H1 (cell line): ENCODE measurements around the gene PPFIA4. TPM values are rescaled to one million over a fixed set of nuclear protein-coding genes. Genes with fewer than 3 reads are reported as not detected.

Source experiments
- CTCF ChIA-PET: fragments of 300-600 bp; sonication (Branson Sonifier 250); formaldehyde crosslinking; loops from one replicate; lab custom pipeline; 2021; ENCODE audit not compliant: partially characterized antibody; lab: Charles Lee
- POLR2A ChIA-PET: fragments of 300-600 bp; sonication (Branson Sonifier 250); formaldehyde crosslinking; loops from one replicate; lab custom pipeline; 2021; ENCODE audit warnings: inconsistent platforms; ENCODE audit not compliant: partially characterized antibody; lab: Charles Lee
- DNase-seq, 2 experiments: peaks; one replicate each; pipeline versions ENCODE4 v3.0.0 to v3.0.0-alpha.2; 2010 to 2022; ENCODE audit warnings: low spot score in 2 of 2, low read depth in 1 of 2, mixed read lengths in 1 of 2
- FAIRE-seq: peaks from 2 replicates; lab custom pipeline; 2011; peaks lifted over from hg19 to GRCh38; lab: Jason Lieb, UNC
- H2AFZ ChIP-seq: 2 replicates; pipeline ENCODE4 v1.8.1; 2012; ENCODE audit warnings: low read length, inconsistent platforms
- H2AK5ac ChIP-seq: 2 replicates; pipeline ENCODE4 v1.6.1; 2013; ENCODE audit warnings: low read depth, low read length
- H2BK120ac ChIP-seq: replicated peaks from 2 replicates; pipeline ENCODE3; 2013; ENCODE audit warnings: low read depth, low read length, inconsistent platforms
- H2BK12ac ChIP-seq: 2 replicates; pipeline ENCODE4 v1.6.1; 2013; ENCODE audit warnings: low read depth, low read length
- H2BK15ac ChIP-seq: 2 replicates; pipeline ENCODE4 v1.6.1; 2013; ENCODE audit warnings: low read length
- H2BK20ac ChIP-seq: 2 replicates; pipeline ENCODE4 v1.6.1; 2013; ENCODE audit warnings: low read length
- H2BK5ac ChIP-seq: 2 replicates; pipeline ENCODE4 v1.6.1; 2013; ENCODE audit warnings: low read depth, low read length
- H3K14ac ChIP-seq: 2 replicates; pipeline ENCODE4 v1.6.1; 2013; ENCODE audit warnings: inconsistent platforms; ENCODE audit not compliant: insufficient read length
- H3K18ac ChIP-seq: 2 replicates; pipeline ENCODE4 v1.6.1; 2013; ENCODE audit warnings: low read length; ENCODE audit errors: extremely low read depth
- H3K23ac ChIP-seq: 2 replicates; pipeline ENCODE4 v1.6.1; 2013; ENCODE audit warnings: inconsistent platforms; ENCODE audit not compliant: insufficient read length
- H3K23me2 ChIP-seq: 2 replicates; pipeline ENCODE4 v1.6.1; 2013; ENCODE audit warnings: low read depth, low read length
- H3K27ac ChIP-seq: 2 replicates; pipeline ENCODE4 v1.6.1; 2011; ENCODE audit warnings: low read depth, low read length, inconsistent platforms
- H3K27me3 ChIP-seq, 4 experiments: replicated peaks in 1 of 4; 1 replicate in 1 of 4; 2 replicates in 3 of 4; pipeline versions ENCODE4 v1.6.1 to v1.8.1; 2011 to 2013; ENCODE audit warnings: low read length in 3 of 4, mild to moderate bottlenecking in 3 of 4, inconsistent platforms in 2 of 4, mixed read lengths in 2 of 4, moderate library complexity in 1 of 4; ENCODE audit not compliant: control insufficient read depth in 3 of 4, insufficient read depth in 3 of 4; ENCODE audit errors: extremely low read depth in 1 of 4
- H3K36me3 ChIP-seq, 4 experiments: 2 replicates each; pipeline versions ENCODE4 v1.6.1 to v1.8.1; 2011 to 2013; ENCODE audit warnings: mild to moderate bottlenecking in 4 of 4, low read length in 3 of 4, moderate library complexity in 2 of 4, control low read depth in 1 of 4, inconsistent platforms in 1 of 4; ENCODE audit not compliant: insufficient read depth in 4 of 4, control insufficient read depth in 2 of 4
- H3K4ac ChIP-seq: replicated peaks from 2 replicates; pipeline ENCODE3; 2013; ENCODE audit warnings: low read length, low read depth, mixed read lengths, inconsistent platforms; ENCODE audit not compliant: insufficient read length
- H3K4me1 ChIP-seq, 4 experiments: replicated peaks in 1 of 4; 1 replicate in 1 of 4; 2 replicates in 3 of 4; pipeline versions ENCODE4 v1.6.1 to v1.8.1; 2011 to 2013; ENCODE audit warnings: low read length in 3 of 4, inconsistent platforms in 2 of 4, mixed read lengths in 1 of 4; ENCODE audit not compliant: insufficient read depth in 4 of 4, control insufficient read depth in 3 of 4
- H3K4me2 ChIP-seq, 2 experiments: 2 replicates each; pipeline versions ENCODE4 v1.6.1 to v1.8.1; 2011 to 2013; ENCODE audit warnings: low read depth in 2 of 2, low read length in 2 of 2, control low read depth in 1 of 2, inconsistent platforms in 1 of 2, mild to moderate bottlenecking in 1 of 2; ENCODE audit not compliant: insufficient read depth in 1 of 2
- H3K4me3 ChIP-seq, 4 experiments: fragments of 200-600, 300-600 bp in 1 of 4; sonication (generic), shearing (Covaris generic), sonication (Bioruptor Twin) in 1 of 4; 2 replicates each; pipeline versions ENCODE4 v1.5.1 to v1.8.1; 2011 to 2016; ENCODE audit warnings: low read length in 4 of 4, low read depth in 3 of 4, control low read depth in 2 of 4, inconsistent platforms in 2 of 4, mild to moderate bottlenecking in 2 of 4, mixed read lengths in 1 of 4, moderate library complexity in 1 of 4; ENCODE audit not compliant: insufficient read depth in 2 of 4; ENCODE audit errors: extremely low read depth in 1 of 4
- H3K56ac ChIP-seq: replicated peaks from 2 replicates; pipeline ENCODE3; 2013; ENCODE audit warnings: low read depth, mild to moderate bottlenecking, mixed read lengths, low read length, inconsistent platforms; ENCODE audit not compliant: insufficient read length
- H3K79me1 ChIP-seq: 2 replicates; pipeline ENCODE4 v1.6.1; 2013; ENCODE audit warnings: low read depth, low read length, control low read depth
- H3K79me2 ChIP-seq, 2 experiments: 2 replicates each; pipeline versions ENCODE4 v1.6.1 to v1.8.1; 2012 to 2013; ENCODE audit warnings: low read length in 2 of 2, mild to moderate bottlenecking in 2 of 2, inconsistent platforms in 1 of 2; ENCODE audit not compliant: insufficient read depth in 2 of 2, control insufficient read depth in 1 of 2
- H3K9ac ChIP-seq, 4 experiments: replicated peaks in 1 of 4; 1 replicate in 1 of 4; 2 replicates in 3 of 4; pipeline versions ENCODE4 v1.6.1 to v1.8.1; 2011 to 2013; ENCODE audit warnings: low read depth in 3 of 4, low read length in 3 of 4, control low read depth in 2 of 4, mild to moderate bottlenecking in 2 of 4, moderate library complexity in 2 of 4, inconsistent platforms in 1 of 4; ENCODE audit errors: extremely low read depth in 1 of 4
- H3K9me3 ChIP-seq, 2 experiments: 2 replicates each; pipeline versions ENCODE4 v1.6.1 to v1.8.1; 2012 to 2013; ENCODE audit warnings: mild to moderate bottlenecking in 2 of 2, moderate library complexity in 2 of 2, control low read depth in 1 of 2, inconsistent platforms in 1 of 2, low read depth in 1 of 2, low read length in 1 of 2, mixed read lengths in 1 of 2; ENCODE audit not compliant: insufficient read depth in 2 of 2
- H4K20me1 ChIP-seq, 2 experiments: replicated peaks in 1 of 2; 2 replicates each; pipeline versions ENCODE3 to v1.8.1; 2011 to 2013; ENCODE audit warnings: inconsistent platforms in 2 of 2, low read length in 2 of 2, mild to moderate bottlenecking in 1 of 2; ENCODE audit not compliant: insufficient read depth in 2 of 2, control insufficient read depth in 1 of 2
- H4K5ac ChIP-seq: 2 replicates; pipeline ENCODE4 v1.6.1; 2013; ENCODE audit warnings: low read length, low read depth, mixed read lengths, inconsistent platforms; ENCODE audit not compliant: insufficient read length
- H4K8ac ChIP-seq: 2 replicates; pipeline ENCODE4 v1.8.0; 2013; ENCODE audit warnings: mild to moderate bottlenecking, moderate library complexity, low read length, inconsistent platforms; ENCODE audit not compliant: insufficient read depth; ENCODE audit errors: extremely low read depth
- H4K91ac ChIP-seq: replicated peaks from 2 replicates; pipeline ENCODE3; 2013; ENCODE audit warnings: low read length, mixed read lengths, inconsistent platforms; ENCODE audit not compliant: insufficient read length
- ATF3 ChIP-seq: IDR thresholded peaks from 2 replicates; pipeline ENCODE4 v1.6.1; 2011; ENCODE audit warnings: low read depth, mild to moderate bottlenecking, low read length; ENCODE audit not compliant: insufficient read depth
- CEBPB ChIP-seq: IDR thresholded peaks from 2 replicates; pipeline ENCODE4 v1.6.1; 2012; ENCODE audit warnings: low read depth, low read length
- MAFK ChIP-seq: IDR thresholded peaks from 2 replicates; pipeline ENCODE4 v1.6.1; 2012; ENCODE audit warnings: low read depth, mild to moderate bottlenecking, improper control_type of control experiment, low read length
- NANOG ChIP-seq: IDR thresholded peaks from 2 replicates; pipeline ENCODE4 v1.6.1; 2011; ENCODE audit warnings: low read length, low read depth, mild to moderate bottlenecking, inconsistent platforms; ENCODE audit not compliant: insufficient read depth, poor library complexity, severe bottlenecking
- SP4 ChIP-seq: IDR thresholded peaks from 2 replicates; pipeline ENCODE4 v1.6.1; 2012; ENCODE audit warnings: low read length, inconsistent platforms
- SUZ12 ChIP-seq: fragments of 200-600 bp; sonication (generic); IDR thresholded peaks from 2 replicates; pipeline ENCODE4 v1.6.1; 2012; ENCODE audit warnings: mild to moderate bottlenecking, inconsistent platforms, low read length, moderate library complexity, mixed read lengths
- TCF12 ChIP-seq: IDR thresholded peaks from 2 replicates; pipeline ENCODE4 v1.6.1; 2011; ENCODE audit warnings: low read depth, mild to moderate bottlenecking, low read length
- WGBS, 2 experiments: shearing (Covaris generic) in 1 of 2; methylation state at CpG; one replicate each; pipeline versions ENCODE4 v1.1.6 to v1.1.7; 2013 to 2015; ENCODE audit warnings: low lambda C conversion rate in 2 of 2, mixed read lengths in 2 of 2, inconsistent platforms in 1 of 2, low coverage in 1 of 2, missing lambda C conversion rate in 1 of 2; ENCODE audit not compliant: insufficient replicate concordance in 2 of 2, insufficient coverage in 1 of 2, insufficient read length in 1 of 2; ENCODE audit errors: extremely low coverage in 1 of 2, missing lambda C conversion rate in 1 of 2; 5-methylcytosine and 5-hydroxymethylcytosine counted together
- polyA plus RNA-seq, 7 experiments: library from polyadenylated mRNA; depleted of rRNA in 3 of 7; stranded (reverse) in 5 of 7; unstranded in 2 of 7; fragments of >200 nt in 5 of 7; fragments of 200-250 nt in 2 of 7; gene quantifications; 1 replicate in 5 of 7; 2 replicates in 1 of 7; 4 replicates in 1 of 7; pipeline versions ENCODE4 v1.2.1 to v1.2.3, GENCODE V29; 2011 to 2013; ENCODE audit warnings: missing spikeins in 2 of 7, mixed read lengths in 2 of 7
- total RNA-seq: library from RNA; stranded (reverse); fragmentation: NEBNext Ultra II Directional; extraction: Animal tissue kit (Norgen Biotek cat#: 25700); gene quantifications from 2 replicates; pipeline ENCODE4 v1.2.1, GENCODE V29; 2021

PPFIA4 gene
- total and polyA plus RNA-seq, 2 of the 8 experiments (the other 6 are each of a cell fraction or from before 2014, with no cell fraction given), result 9.0 to 9.9 TPM

GRCh38 chr1:203072002-203072602, 45.8 kb downstream of the PPFIA4 start:
- H2BK5ac ChIP-seq, result no peak overlapping the region
- TF ChIP-seq SP4 (no peak), NANOG (no peak), TCF12 (no peak), SUZ12 (no peak), ATF3 (no peak), MAFK (no peak), CEBPB (no peak)
- no peaks in the 10 kb centered on the region; the same call in 1 of the 2 replicates for H3K79me1 ChIP-seq
- ChIA-PET CTCF (interaction anchor here (0.6 to 49.7 kb wide), 7 partner anchors 12 to 197 kb away, joined by 3 to 1089 read pairs (median 3); partner anchors contain the start of genes ADORA1, MYOG and PPFIA4), POLR2A (interaction anchor here (0.8 to 1.2 kb wide), 4 partner anchors 10 to 29 kb away, joined by 3 read pairs; no protein-coding TSS in a partner anchor)
- no peak overlapping the region for H4K5ac ChIP-seq
- no peak overlapping the region for H3K14ac ChIP-seq
- H2AK5ac ChIP-seq, result no peak overlapping the region
- H3K23me2 ChIP-seq, result peaks cover 6% of the 10 kb centered on the region; the same call in 1 of the 2 replicates
- peaks cover 3 to 29% (median 28%) of the 10 kb centered on the region in 4 experiments for H3K27me3 ChIP-seq
- no peak overlapping the region for H2BK15ac ChIP-seq
- no peak overlapping the region for H3K4ac ChIP-seq
- no peaks in the 10 kb centered on the region for H3K79me2 ChIP-seq
- peaks cover 0 to 5% of the 10 kb centered on the region in 2 experiments for H4K20me1 ChIP-seq
- H3K27ac ChIP-seq, result no peak overlapping the region
- H3K9me3 ChIP-seq, result no peaks in the 10 kb centered on the region
- H2AFZ ChIP-seq, result no peak overlapping the region
- H3K4me3 ChIP-seq, result no peak overlapping the region
- no peak overlapping the region for H3K9ac ChIP-seq
- no peak overlapping the region for H3K23ac ChIP-seq
- H3K4me2 ChIP-seq, result no peak overlapping the region
- 85% methylated on average over 7 of the region's 7 CpGs; no CpG with 5 or more reads in 1 of the 2 experiments for WGBS, 2 experiments
- H2BK12ac ChIP-seq, result no peak overlapping the region
- H3K18ac ChIP-seq, result no peak overlapping the region
- H4K91ac ChIP-seq, result no peak overlapping the region
- no peak overlapping the region for H3K56ac ChIP-seq
- no peak for DNase-seq
- peaks cover 0 to 10% (median 5%) of the 10 kb centered on the region in 4 experiments; a peak in 5 of 7 replicates for H3K4me1 ChIP-seq
- no peaks in the 10 kb centered on the region for H3K36me3 ChIP-seq
- no peak overlapping the region for H2BK20ac ChIP-seq
- H4K8ac ChIP-seq, result no peak overlapping the region
- no peak overlapping the region for H2BK120ac ChIP-seq
- no peak for FAIRE-seq
